HepG2 (cell line): ENCODE measurements around the gene PFN1. TPM values are rescaled to one million over a fixed set of nuclear protein-coding genes. Genes with fewer than 3 reads are reported as not detected.

Experiments used
- ARHGAP35 ChIP-seq: sonication (generic); formaldehyde crosslinking; IDR thresholded peaks from 2 replicates; pipeline ENCODE4 v1.9.0; 2022; ENCODE audit warnings: mild to moderate bottlenecking, inconsistent platforms, moderate library complexity, missing genetic modification reagents, borderline replicate concordance
- DZIP1 ChIP-seq: sonication (generic); formaldehyde crosslinking; IDR thresholded peaks from 2 replicates; pipeline ENCODE4 v1.5.0; 2020; ENCODE audit warnings: mild to moderate bottlenecking, missing genetic modification reagents
- E2F5 ChIP-seq: sonication (generic); formaldehyde crosslinking; conservative IDR thresholded peaks from 2 replicates; pipeline ENCODE4 v1.4.0; 2020; ENCODE audit warnings: missing genetic modification reagents
- EZH2 ChIP-seq: conservative IDR thresholded peaks from 2 replicates; pipeline ENCODE4 v1.6.1; 2012; ENCODE audit warnings: mild to moderate bottlenecking, low read depth, low read length, moderate library complexity
- HDAC2 ChIP-seq: sonication (generic); formaldehyde crosslinking; IDR thresholded peaks from 2 replicates; pipeline ENCODE4 v1.4.0; 2020; ENCODE audit warnings: missing genetic modification reagents
- HHEX ChIP-seq: IDR thresholded peaks from 2 replicates; pipeline ENCODE4 v1.6.1; 2016; ENCODE audit warnings: control low read depth
- HINFP ChIP-seq: sonication (generic); formaldehyde crosslinking; IDR thresholded peaks from 2 replicates; pipeline ENCODE4 v1.4.0; 2020; ENCODE audit warnings: low read depth, mild to moderate bottlenecking, missing genetic modification reagents
- HMG20B ChIP-seq: conservative IDR thresholded peaks from 2 replicates; pipeline ENCODE4 v1.6.1; 2016; ENCODE audit warnings: missing genetic modification reagents, missing compliant biosample characterization
- IRF1 ChIP-seq: sonication (generic); formaldehyde crosslinking; IDR thresholded peaks from 2 replicates; pipeline ENCODE4 v1.4.0; 2020; ENCODE audit warnings: low read depth, mild to moderate bottlenecking, missing genetic modification reagents
- JUND ChIP-seq: sonication (generic); formaldehyde crosslinking; IDR thresholded peaks from 2 replicates; pipeline ENCODE4 v1.8.0; 2022; ENCODE audit warnings: mild to moderate bottlenecking, missing genetic modification reagents
- KAT2B ChIP-seq: fragments of 150-350 bp; IDR thresholded peaks from 2 replicates; pipeline ENCODE4 v1.6.1; 2014; ENCODE audit warnings: low read depth, low read length, borderline replicate concordance
- KDM5B ChIP-seq: sonication (generic); formaldehyde crosslinking; IDR thresholded peaks from 2 replicates; pipeline ENCODE4 v1.4.0; 2020; ENCODE audit warnings: missing genetic modification reagents, mild to moderate bottlenecking, borderline replicate concordance
- KLF15 ChIP-seq: sonication (generic); formaldehyde crosslinking; IDR thresholded peaks from 2 replicates; pipeline ENCODE4 v1.8.1; 2023; ENCODE audit warnings: borderline replicate concordance, mild to moderate bottlenecking, inconsistent platforms, missing genetic modification reagents, mixed read lengths
- MYPOP ChIP-seq: sonication (generic); formaldehyde crosslinking; IDR thresholded peaks from 2 replicates; pipeline ENCODE4 v1.8.1; 2023; ENCODE audit warnings: mild to moderate bottlenecking, moderate library complexity, missing genetic modification reagents
- PHF5A ChIP-seq: IDR thresholded peaks from one replicate; pipeline ENCODE4 v1.6.1; 2018; ENCODE audit warnings: low read depth, missing genetic modification reagents; ENCODE audit not compliant: unreplicated experiment
- THRA ChIP-seq: sonication (generic); formaldehyde crosslinking; IDR thresholded peaks from 2 replicates; pipeline ENCODE4 v1.4.0; 2020; ENCODE audit warnings: missing genetic modification reagents, borderline replicate concordance
- ZNF205 ChIP-seq: IDR thresholded peaks from 2 replicates; pipeline ENCODE4 v1.6.1; 2018; ENCODE audit warnings: missing biosample characterization, missing genetic modification reagents
- ZNF460 ChIP-seq: sonication (generic); formaldehyde crosslinking; IDR thresholded peaks from 2 replicates; pipeline ENCODE4 v1.5.1; 2020; ENCODE audit warnings: missing genetic modification reagents, mild to moderate bottlenecking, borderline replicate concordance
- ZNF543 ChIP-seq: sonication (generic); formaldehyde crosslinking; IDR thresholded peaks from 2 replicates; pipeline ENCODE4 v1.4.0; 2020; ENCODE audit warnings: mild to moderate bottlenecking, missing genetic modification reagents
- ZNF572 ChIP-seq: sonication (generic); formaldehyde crosslinking; IDR thresholded peaks from 2 replicates; pipeline ENCODE4 v1.5.1; 2020; ENCODE audit warnings: mild to moderate bottlenecking, missing genetic modification reagents
- ZSCAN29 ChIP-seq: sonication (generic); formaldehyde crosslinking; conservative IDR thresholded peaks from 2 replicates; pipeline ENCODE4 v1.4.0; 2020; ENCODE audit warnings: mild to moderate bottlenecking, missing genetic modification reagents
- polyA plus RNA-seq, 8 experiments: library from polyadenylated mRNA; depleted of rRNA in 3 of 8; stranded (reverse) in 7 of 8; unstranded in 1 of 8; fragments of >200 nt; fragmentation: Illumina TruSeq in 4 of 8; extraction: Trizol in 4 of 8; gene quantifications; 2 replicates each; pipeline versions ENCODE4 v1.2.1 to v1.2.3, GENCODE V29; 2011 to 2016; ENCODE audit warnings: low read depth in 4 of 8, missing spikeins in 1 of 8, mixed read lengths in 1 of 8; ENCODE audit not compliant: insufficient read depth in 1 of 8
- total RNA-seq, 5 experiments: library from RNA; depleted of rRNA; stranded (reverse); fragments of >200 nt; fragmentation: Illumina TruSeq; extraction: Trizol; gene quantifications; 2 replicates each; pipeline ENCODE4 v1.2.3, GENCODE V29; 2016; ENCODE audit warnings: low read depth in 1 of 5

Gene PFN1
- total and polyA plus RNA-seq, 2 of the 13 experiments (the other 11 are each of a cell fraction or from before 2014, with no cell fraction given), result 494 to 613 TPM

- no peak for TF ChIP-seq DZIP1
- no peak for TF ChIP-seq HMG20B (CRISPR knock-in tag)
- 0 out of 2 replicates have a peak, but pooled peaks have one; percentile 34 for TF ChIP-seq ZNF543 (CRISPR knock-in tag)
- TF ChIP-seq KLF15 (CRISPR knock-in tag), result no peak
- TF ChIP-seq THRA (CRISPR knock-in tag), result no peak
- TF ChIP-seq JUND (CRISPR knock-in tag), result no peak
- TF ChIP-seq E2F5, result no peak
- 0 out of 2 replicates have a peak, but pooled peaks have one; percentile 18 for TF ChIP-seq KDM5B (CRISPR knock-in tag)
- no peak for TF ChIP-seq HHEX (CRISPR knock-in tag)
- TF ChIP-seq ZNF460, result no peak
- TF ChIP-seq ARHGAP35 (CRISPR knock-in tag), result no peak
- no peak for TF ChIP-seq ZNF572
- TF ChIP-seq HINFP (CRISPR knock-in tag), result no peak
- TF ChIP-seq KAT2B, result no peak
- no peak for TF ChIP-seq HDAC2 (CRISPR knock-in tag)
- peak; percentile 75 for TF ChIP-seq PHF5A
- peak; percentile 91 for TF ChIP-seq MYPOP (CRISPR knock-in tag)
- no peak for TF ChIP-seq ZNF205
- no peak for TF ChIP-seq EZH2
- TF ChIP-seq IRF1, result no peak
- no peak for TF ChIP-seq ZSCAN29 (CRISPR knock-in tag)
Observed at GRCh38 chr17:4939796-4940554, 8.4 kb downstream of the PFN1 start, which contains the start of the genes RNF167 and SLC25A11 (continued).
